NB4 (cell line): ENCODE data around the gene MYO7B.

Experiments used
- DNase-seq: peaks from one replicate; pipeline ENCODE4 v3.0.0; 2010; ENCODE audit warnings: low read depth
- H3K4me3 ChIP-seq: one replicate; pipeline ENCODE4 v1.5.1; 2011; ENCODE audit warnings: mild to moderate bottlenecking, low read depth, low read length, moderate library complexity
- MAX ChIP-seq: IDR thresholded peaks from 2 replicates; pipeline ENCODE4 v1.6.1; 2011; ENCODE audit warnings: low read depth, low read length
- MYC ChIP-seq: IDR thresholded peaks from 2 replicates; pipeline ENCODE4 v1.6.1; 2011; ENCODE audit warnings: low read depth, low read length
- POLR2A ChIP-seq: IDR thresholded peaks from 2 replicates; pipeline ENCODE4 v1.6.1; 2011; ENCODE audit warnings: mild to moderate bottlenecking; ENCODE audit not compliant: insufficient read length; ENCODE audit errors: extremely low read depth
- TF ChIP-seq, protein P1 (sequence below): IDR thresholded peaks from one replicate; pipeline ENCODE4 v1.5.1; 2012; ENCODE audit warnings: low read depth, low read length

MYO7B gene

DNA sequence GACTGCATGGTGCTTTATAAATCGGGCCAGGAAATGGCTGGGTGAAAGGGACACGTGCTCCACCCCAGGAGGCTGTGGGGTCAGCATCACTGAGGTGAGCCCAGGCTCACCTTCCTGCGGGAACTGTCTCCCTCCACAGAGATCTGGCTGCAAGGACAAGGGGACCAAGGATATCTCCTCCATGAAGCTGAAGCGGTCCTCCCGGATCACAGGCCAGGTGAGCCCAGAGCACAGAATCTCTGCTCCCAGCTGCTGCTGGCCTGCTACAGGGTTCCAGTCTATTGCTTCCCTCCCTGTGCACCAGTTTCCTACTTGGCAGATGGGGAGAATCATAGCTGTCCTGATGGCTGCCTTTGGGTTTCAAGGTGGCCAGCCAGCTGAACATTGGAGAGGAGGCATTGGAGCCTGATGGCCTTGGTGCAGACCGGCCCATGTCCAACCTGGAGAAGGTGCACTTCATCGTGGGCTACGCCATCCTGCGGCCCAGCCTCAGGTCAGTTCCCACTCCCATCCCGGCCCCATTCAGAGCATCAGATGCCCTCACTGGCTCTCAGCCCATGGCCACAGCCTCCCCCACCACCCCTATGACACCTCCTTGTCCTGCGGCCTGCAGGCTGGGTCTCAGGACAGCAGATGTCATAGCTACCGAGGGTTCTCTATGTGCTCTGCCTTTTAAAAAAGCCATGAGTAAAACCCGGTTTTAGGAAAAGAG, 76.8 kb downstream of the MYO7B start:
- no peak for DNase-seq

GRCh38 chr2:127614246-127614645, 78.8 kb downstream of the MYO7B start:
- H3K4me3 ChIP-seq = no peak overlapping the region
- TF ChIP-seq MAX (no peak), MYC (no peak), POLR2A (no peak)
- TF ChIP-seq, protein P1, sequence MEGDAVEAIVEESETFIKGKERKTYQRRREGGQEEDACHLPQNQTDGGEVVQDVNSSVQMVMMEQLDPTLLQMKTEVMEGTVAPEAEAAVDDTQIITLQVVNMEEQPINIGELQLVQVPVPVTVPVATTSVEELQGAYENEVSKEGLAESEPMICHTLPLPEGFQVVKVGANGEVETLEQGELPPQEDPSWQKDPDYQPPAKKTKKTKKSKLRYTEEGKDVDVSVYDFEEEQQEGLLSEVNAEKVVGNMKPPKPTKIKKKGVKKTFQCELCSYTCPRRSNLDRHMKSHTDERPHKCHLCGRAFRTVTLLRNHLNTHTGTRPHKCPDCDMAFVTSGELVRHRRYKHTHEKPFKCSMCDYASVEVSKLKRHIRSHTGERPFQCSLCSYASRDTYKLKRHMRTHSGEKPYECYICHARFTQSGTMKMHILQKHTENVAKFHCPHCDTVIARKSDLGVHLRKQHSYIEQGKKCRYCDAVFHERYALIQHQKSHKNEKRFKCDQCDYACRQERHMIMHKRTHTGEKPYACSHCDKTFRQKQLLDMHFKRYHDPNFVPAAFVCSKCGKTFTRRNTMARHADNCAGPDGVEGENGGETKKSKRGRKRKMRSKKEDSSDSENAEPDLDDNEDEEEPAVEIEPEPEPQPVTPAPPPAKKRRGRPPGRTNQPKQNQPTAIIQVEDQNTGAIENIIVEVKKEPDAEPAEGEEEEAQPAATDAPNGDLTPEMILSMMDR = no peak
- no peak for DNase-seq

More for the DNA sequence above, 76.8 kb downstream of the MYO7B start:
- H3K4me3 ChIP-seq = no peak overlapping the region
- no peak for TF ChIP-seq MAX
- no peak for TF ChIP-seq POLR2A
- no peak for TF ChIP-seq MYC
- TF ChIP-seq, protein P1 = no peak

DNA sequence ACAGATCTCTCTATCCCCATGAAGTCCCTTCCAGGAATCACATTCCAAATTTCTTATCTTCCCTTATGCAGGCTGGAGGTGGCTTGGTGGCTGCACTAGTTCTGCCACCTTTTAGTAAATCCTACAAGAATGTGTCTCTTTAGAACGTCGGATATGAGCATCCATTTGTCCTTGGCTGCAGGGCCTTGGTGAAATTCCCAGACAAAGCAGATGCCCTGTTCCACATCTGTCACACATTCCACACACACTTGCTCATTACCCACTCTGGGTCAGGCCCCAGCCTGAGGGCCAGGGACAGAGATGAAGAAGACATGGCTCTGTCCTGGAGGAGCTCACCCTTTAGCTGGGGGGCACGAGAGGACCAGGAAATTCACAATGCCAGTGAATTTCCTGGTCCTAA, 79.2 kb downstream of the MYO7B start:
- TF ChIP-seq MYC = no peak
- TF ChIP-seq, protein P1 = no peak
- TF ChIP-seq POLR2A = no peak
- TF ChIP-seq MAX = no peak
- no peak for DNase-seq
- no peak overlapping the region for H3K4me3 ChIP-seq

DNA sequence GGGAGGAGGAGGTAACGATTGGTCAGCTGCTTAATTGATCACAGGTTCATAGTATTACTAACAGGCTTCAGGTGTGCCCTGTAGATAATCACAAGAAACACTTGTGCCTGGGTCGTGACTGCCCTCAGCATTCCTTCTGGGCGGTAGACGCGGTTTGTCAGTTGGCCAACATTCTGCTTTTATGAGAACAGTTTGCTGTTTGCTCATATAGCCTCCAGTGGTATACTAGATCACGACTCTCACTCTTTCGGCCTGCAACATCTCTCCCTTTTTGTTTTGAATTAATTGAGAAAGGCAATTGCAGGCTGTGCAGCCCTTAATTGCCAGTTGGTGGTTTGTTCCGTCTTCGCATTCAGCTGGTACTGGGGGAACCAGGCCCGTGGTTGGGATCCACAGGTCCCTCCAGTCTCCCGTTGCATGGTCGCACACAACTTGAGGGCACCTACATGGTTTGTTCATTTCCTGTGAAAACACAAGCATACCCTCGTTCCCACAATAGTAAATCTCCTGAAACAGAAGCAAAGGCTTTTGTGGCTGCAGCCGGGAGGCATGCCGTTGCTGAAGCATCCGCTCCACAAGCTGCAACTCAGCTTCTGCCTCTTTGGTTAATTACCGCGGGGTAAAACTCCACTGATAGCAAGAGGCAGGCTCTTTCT, 80.2 kb downstream of the MYO7B start:
- TF ChIP-seq, protein P1 = no peak
- TF ChIP-seq MAX (no peak), POLR2A (no peak), MYC (no peak)
- no peak for DNase-seq
- no peak overlapping the region for H3K4me3 ChIP-seq

DNA sequence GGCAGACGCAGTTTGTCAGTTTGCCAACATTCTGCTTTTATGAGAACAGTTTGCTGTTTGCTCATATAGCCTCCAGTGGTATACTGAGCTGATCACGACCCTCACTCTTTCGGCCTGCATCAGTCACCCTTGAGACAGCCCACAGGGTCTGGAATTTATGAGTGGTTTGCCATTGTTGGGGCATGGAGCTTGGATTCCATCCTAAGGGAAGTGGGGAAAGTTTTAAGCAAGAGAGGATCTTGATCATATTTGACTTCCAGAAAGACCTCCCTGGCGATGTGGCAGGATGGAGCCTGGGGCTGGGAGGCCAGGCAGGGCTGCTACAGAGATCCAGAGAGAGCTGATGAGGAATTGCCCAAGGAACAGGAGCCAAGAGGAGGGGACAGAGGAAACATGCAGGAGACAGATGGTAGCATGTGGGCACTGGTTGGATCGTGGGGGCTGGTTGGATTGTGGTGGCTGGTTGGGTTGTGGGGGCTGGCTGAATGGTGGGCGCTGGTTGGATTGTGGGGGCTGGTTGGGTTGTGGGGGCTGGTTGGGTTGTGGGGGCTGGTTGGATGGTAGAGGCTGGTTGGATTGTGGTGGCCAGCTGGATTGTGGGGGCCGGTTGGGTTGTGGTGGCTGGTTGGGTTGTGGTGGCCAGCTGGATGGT, 83.2 kb downstream of the MYO7B start:
- H3K4me3 ChIP-seq = no peak overlapping the region
- no peak for DNase-seq
- no peak for TF ChIP-seq MAX

GRCh38 chr2:127619203-127619590, 83.7 kb downstream of the MYO7B start:
- no peak for DNase-seq
- TF ChIP-seq, protein P1 = no peak
- TF ChIP-seq MYC (no peak), MAX (no peak), POLR2A (no peak)
- no peak overlapping the region for H3K4me3 ChIP-seq
